IMR-90 (cell line): ENCODE measurements around the gene CAB39. TPM values are rescaled to one million over a fixed set of nuclear protein-coding genes. Genes with fewer than 3 reads are reported as not detected.
A peak's percentile ranks its signal among the peaks of the same experiment; 100 is the strongest.

ENCODE experiments used
- ATAC-seq: fragments of 200-7000 bp; cut with Tn5 transposase; 2 replicates; pipeline ENCODE4 v1.9.1; 2020; ENCODE audit warnings: low read depth, mild to moderate bottlenecking, moderate library complexity
- BruUV-seq: library from RNA; stranded (reverse); fragments of 400-500 nt; replicated peaks from 2 replicates; lab custom pipeline; 2021; lab: Mats Ljungman, UMichigan
- CTCF ChIA-PET: fragments of 300-600 bp; formaldehyde crosslinking; extraction: SDS; loops from one replicate; lab custom pipeline; 2021; ENCODE audit warnings: antibody characterized with exemption; lab: Yijun Ruan, JAX
- POLR2A ChIA-PET: fragments of 300-600 bp; sonication (Branson Sonifier 250); formaldehyde crosslinking; loops from one replicate; lab custom pipeline; 2022; ENCODE audit warnings: antibody characterized with exemption; ENCODE audit not compliant: unreplicated experiment; lab: Charles Lee
- DNase-seq: peaks from one replicate; pipeline ENCODE4 v3.0.0; 2013
- H2AFZ ChIP-seq: replicated peaks from 2 replicates; pipeline ENCODE3; 2013; ENCODE audit warnings: low read length, mild to moderate bottlenecking; ENCODE audit not compliant: poor library complexity
- H2AK5ac ChIP-seq: 2 replicates; pipeline ENCODE4 v1.6.1; 2013; ENCODE audit warnings: low read depth, low read length, inconsistent platforms
- H2AK9ac ChIP-seq: replicated peaks from 2 replicates; pipeline ENCODE3; 2013; ENCODE audit warnings: mild to moderate bottlenecking, low read depth, low read length, moderate library complexity; ENCODE audit not compliant: poor library complexity
- H2BK120ac ChIP-seq: 2 replicates; pipeline ENCODE4 v1.6.1; 2013; ENCODE audit warnings: low read depth, low read length, inconsistent platforms
- H2BK15ac ChIP-seq: 3 replicates; pipeline ENCODE4 v1.6.1; 2013; ENCODE audit warnings: low read depth, low read length, inconsistent platforms
- H2BK20ac ChIP-seq: 2 replicates; pipeline ENCODE4 v1.6.1; 2013; ENCODE audit warnings: low read depth, mild to moderate bottlenecking, inconsistent platforms, low read length, moderate library complexity
- H2BK5ac ChIP-seq: 2 replicates; pipeline ENCODE4 v1.6.1; 2013; ENCODE audit warnings: mild to moderate bottlenecking, low read depth, low read length, inconsistent platforms; ENCODE audit not compliant: poor library complexity, severe bottlenecking
- H3K14ac ChIP-seq: replicated peaks from 2 replicates; pipeline ENCODE4 v1.6.1; 2013; ENCODE audit warnings: low read depth, low read length, inconsistent platforms
- H3K18ac ChIP-seq: 2 replicates; pipeline ENCODE4 v1.6.1; 2013; ENCODE audit warnings: low read depth, low read length, control low read depth
- H3K23ac ChIP-seq: 2 replicates; pipeline ENCODE4 v1.6.1; 2013; ENCODE audit warnings: low read depth, low read length, inconsistent platforms
- H3K27ac ChIP-seq: 2 replicates; pipeline ENCODE4 v1.5.1; 2013; ENCODE audit warnings: mild to moderate bottlenecking, control low read depth, low read length; ENCODE audit not compliant: insufficient read depth
- H3K27me3 ChIP-seq: 2 replicates; pipeline ENCODE4 v1.6.1; 2013; ENCODE audit warnings: low read length; ENCODE audit not compliant: control insufficient read depth, insufficient read depth
- H3K36me3 ChIP-seq: 2 replicates; pipeline ENCODE4 v1.6.1; 2013; ENCODE audit warnings: low read length, mixed read lengths; ENCODE audit not compliant: control insufficient read depth, insufficient read depth
- H3K4ac ChIP-seq: 2 replicates; pipeline ENCODE4 v1.6.1; 2013; ENCODE audit warnings: low read depth, low read length, inconsistent platforms
- H3K4me1 ChIP-seq: 2 replicates; pipeline ENCODE4 v1.6.1; 2013; ENCODE audit warnings: low read length, mixed read lengths; ENCODE audit not compliant: control insufficient read depth, insufficient read depth
- H3K4me2 ChIP-seq: 2 replicates; pipeline ENCODE4 v1.6.1; 2013; ENCODE audit warnings: low read depth, mild to moderate bottlenecking, control low read depth, low read length, moderate library complexity
- H3K4me3 ChIP-seq: 2 replicates; pipeline ENCODE4 v1.5.1; 2013; ENCODE audit warnings: low read depth, mild to moderate bottlenecking, control low read depth, low read length, moderate library complexity; ENCODE audit not compliant: insufficient read depth
- H3K56ac ChIP-seq: 2 replicates; pipeline ENCODE4 v1.6.1; 2013; ENCODE audit warnings: low read length, inconsistent platforms; ENCODE audit not compliant: insufficient read depth; ENCODE audit errors: extremely low read depth
- H3K79me1 ChIP-seq, 2 experiments: 2 replicates each; pipeline ENCODE4 v1.6.1; 2013; ENCODE audit warnings: low read length in 2 of 2, inconsistent platforms in 1 of 2, low read depth in 1 of 2
- H3K9ac ChIP-seq: 2 replicates; pipeline ENCODE4 v1.6.1; 2013; ENCODE audit warnings: low read depth, low read length, control low read depth
- H3K9me1 ChIP-seq: 2 replicates; pipeline ENCODE4 v1.6.1; 2013; ENCODE audit warnings: low read length, inconsistent platforms; ENCODE audit not compliant: insufficient read depth
- H3K9me3 ChIP-seq: 2 replicates; pipeline ENCODE4 v1.6.1; 2013; ENCODE audit warnings: low read length; ENCODE audit not compliant: control insufficient read depth, insufficient read depth
- H4K20me1 ChIP-seq: 2 replicates; pipeline ENCODE4 v1.6.1; 2013; ENCODE audit warnings: low read length, inconsistent platforms; ENCODE audit not compliant: insufficient read depth
- H4K5ac ChIP-seq: 2 replicates; pipeline ENCODE4 v1.6.1; 2013; ENCODE audit warnings: mild to moderate bottlenecking, low read depth, low read length, control low read depth
- H4K8ac ChIP-seq, 2 experiments: 2 replicates each; pipeline ENCODE4 v1.6.1; 2013; ENCODE audit warnings: low read depth in 2 of 2, low read length in 2 of 2, control low read depth in 1 of 2, inconsistent platforms in 1 of 2
- H4K91ac ChIP-seq: 2 replicates; pipeline ENCODE4 v1.6.1; 2013; ENCODE audit warnings: low read depth, low read length, inconsistent platforms; ENCODE audit not compliant: insufficient read depth
- CEBPB ChIP-seq: IDR thresholded peaks from 2 replicates; pipeline ENCODE4 v1.6.1; 2012; ENCODE audit warnings: low read depth, low read length, improper control_type of control experiment
- MAZ ChIP-seq: IDR thresholded peaks from 2 replicates; pipeline ENCODE4 v1.6.1; 2012; ENCODE audit warnings: low read depth, mild to moderate bottlenecking, low read length, improper control_type of control experiment, moderate library complexity, borderline replicate concordance
- NFE2L2 ChIP-seq: fragments of 150-350 bp; IDR thresholded peaks from 2 replicates; pipeline ENCODE4 v1.6.1; 2016; ENCODE audit warnings: low read depth, mild to moderate bottlenecking, low read length
- RAD21 ChIP-seq: IDR thresholded peaks from 2 replicates; pipeline ENCODE4 v1.6.1; 2012; ENCODE audit warnings: low read length, improper control_type of control experiment
- WGBS, 2 experiments: methylation state at CpG; one replicate each; pipeline versions ENCODE4 v1.1.5 to v1.1.7; 2013; ENCODE audit warnings: missing lambda C conversion rate in 2 of 2; ENCODE audit not compliant: insufficient read length in 1 of 2; ENCODE audit errors: extremely low coverage in 2 of 2; 5-methylcytosine and 5-hydroxymethylcytosine counted together
- dilution Hi-C: fragments of 300-500 bp; cut with HindIII; formaldehyde crosslinking; loops from one replicate; pipeline ENCODE4 v1.14.3; 2018; ENCODE audit warnings: low sequenced_read_pairs; ENCODE audit not compliant: unreplicated experiment
- in situ Hi-C: fragments of 300-500 bp; cut with MboI; formaldehyde crosslinking; loops from 3 replicates; pipeline ENCODE4 v1.14.3; 2019; ENCODE audit warnings: low sequenced_read_pairs, inconsistent platforms, mixed read lengths
- intact Hi-C: fragments of 100-400 bp; cut with micrococcal nuclease; formaldehyde crosslinking; loops from 2 replicates; pipeline ENCODE4 v1.10.0; 2022
- polyA plus RNA-seq, 3 experiments: library from polyadenylated mRNA; depleted of rRNA; stranded (reverse); fragments of >200 nt; gene quantifications; 2 replicates each; pipeline ENCODE4 v1.2.3, GENCODE V29; 2012; ENCODE audit warnings: low replicate concordance in 1 of 3
- total RNA-seq: library from RNA; depleted of rRNA; stranded (reverse); fragments of >200 nt; gene quantifications from 2 replicates; pipeline ENCODE4 v1.2.3, GENCODE V29; 2012
- TF ChIP-seq, protein P1 (sequence below): fragments of 150-350 bp; IDR thresholded peaks from 2 replicates; pipeline ENCODE4 v1.6.1; 2016; ENCODE audit warnings: low read depth, mild to moderate bottlenecking, low read length, moderate library complexity, borderline replicate concordance

CAB39 gene
- total and polyA plus RNA-seq, 2 of the 4 experiments (the other 2 are of a cell fraction) = 38.2 to 71.7 TPM

DNA sequence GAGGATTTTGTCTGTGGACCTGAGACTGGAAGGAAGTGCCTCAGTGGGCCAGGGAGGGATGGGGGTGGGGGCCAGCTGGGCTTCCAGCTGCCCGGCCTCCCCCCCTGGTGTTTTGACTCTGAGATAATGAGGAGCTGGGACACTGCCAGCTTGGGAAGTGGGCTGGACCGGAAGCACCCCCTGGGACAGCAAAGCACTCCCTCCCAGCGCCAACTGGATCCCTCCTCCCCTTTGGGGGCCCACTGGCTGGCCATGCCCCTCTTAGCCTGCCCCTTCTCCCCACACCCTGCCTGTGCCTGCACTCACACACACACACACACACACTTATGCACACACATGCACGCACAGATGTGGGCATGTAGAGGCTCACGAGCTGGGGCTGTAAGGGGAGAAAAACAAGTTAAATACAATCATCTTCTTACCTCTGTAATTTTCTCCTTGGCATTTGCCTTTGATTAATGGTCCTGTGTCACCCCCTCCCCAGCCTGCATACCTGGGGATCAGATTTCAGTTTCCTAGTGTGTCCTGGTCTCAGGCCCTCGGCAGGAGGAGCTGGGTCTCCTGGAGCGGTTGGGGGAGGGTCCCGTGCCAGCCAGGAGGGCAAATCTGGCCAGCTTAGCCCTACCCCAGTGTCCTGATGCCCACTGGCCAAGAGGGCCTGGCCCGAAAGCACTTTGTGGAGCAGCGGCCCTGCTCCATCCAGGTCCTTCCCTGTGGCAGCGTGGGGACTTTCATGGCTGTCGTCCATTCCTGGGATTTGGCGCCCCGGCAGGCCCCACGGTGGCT lies 155.7 kb downstream of the CAB39 start:
- ChIA-PET POLR2A (no interaction called here), CTCF (no interaction called here)
- Histone ChIP-seq H3K9ac (no peak overlapping the region), H2BK15ac (no peak overlapping the region), H3K27me3 (peaks cover 8% of the 10 kb centered on the region), H3K23ac (peak overlapping the region; percentile 11; the same call in 1 of the 2 replicates), H3K18ac (no peak overlapping the region; the same call in 1 of the 2 replicates), H3K9me1 (peaks cover 6% of the 10 kb centered on the region; the same call in 1 of the 2 replicates), H3K14ac (no peak overlapping the region), H3K27ac (no peak overlapping the region), H3K4ac (no peak overlapping the region), H4K8ac (no peak overlapping the region), H3K56ac (no peak overlapping the region), H3K79me1 (peaks cover 3 to 44% of the 10 kb centered on the region in 2 experiments; a peak in 3 of 4 replicates), H2BK20ac (no peak overlapping the region), H4K91ac (no peak overlapping the region), H2AFZ (no peak overlapping the region), H2AK9ac (peak overlapping the region; percentile 83), H3K9me3 (no peaks in the 10 kb centered on the region), H3K4me3 (no peak overlapping the region), H3K4me1 (peaks cover 12% of the 10 kb centered on the region; the same call in 1 of the 2 replicates), H4K5ac (no peak overlapping the region), H2BK120ac (no peak overlapping the region), H2BK5ac (no peak overlapping the region), H3K4me2 (no peak overlapping the region), H2AK5ac (no peak overlapping the region), H4K20me1 (peaks cover 25% of the 10 kb centered on the region), H3K36me3 (no peaks in the 10 kb centered on the region)
- no TSS peak for BruUV-seq
- ATAC-seq (no peak), DNase-seq (no peak)
- 57% methylated on average over 6 of the region's 15 CpGs; no CpG with 5 or more reads in 1 of the 2 experiments for WGBS, 2 experiments
- in situ Hi-C loops = no loop called here
- TF ChIP-seq NFE2L2 (no peak), CEBPB (no peak), RAD21 (no peak), MAZ (no peak)
- TF ChIP-seq, protein P1, sequence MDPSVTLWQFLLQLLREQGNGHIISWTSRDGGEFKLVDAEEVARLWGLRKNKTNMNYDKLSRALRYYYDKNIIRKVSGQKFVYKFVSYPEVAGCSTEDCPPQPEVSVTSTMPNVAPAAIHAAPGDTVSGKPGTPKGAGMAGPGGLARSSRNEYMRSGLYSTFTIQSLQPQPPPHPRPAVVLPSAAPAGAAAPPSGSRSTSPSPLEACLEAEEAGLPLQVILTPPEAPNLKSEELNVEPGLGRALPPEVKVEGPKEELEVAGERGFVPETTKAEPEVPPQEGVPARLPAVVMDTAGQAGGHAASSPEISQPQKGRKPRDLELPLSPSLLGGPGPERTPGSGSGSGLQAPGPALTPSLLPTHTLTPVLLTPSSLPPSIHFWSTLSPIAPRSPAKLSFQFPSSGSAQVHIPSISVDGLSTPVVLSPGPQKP = no peak
- intact Hi-C loops = no loop called here
- dilution Hi-C loops = no loop called here
